ENCODE results near the gene FZD7. TPM values are rescaled to one million over a fixed set of nuclear protein-coding genes. Genes with fewer than 3 reads are reported as not detected.

FZD7 gene
- total and polyA plus RNA-seq, 11 donors: 1.7 to 42.0 (median 19.3) TPM

DNA sequence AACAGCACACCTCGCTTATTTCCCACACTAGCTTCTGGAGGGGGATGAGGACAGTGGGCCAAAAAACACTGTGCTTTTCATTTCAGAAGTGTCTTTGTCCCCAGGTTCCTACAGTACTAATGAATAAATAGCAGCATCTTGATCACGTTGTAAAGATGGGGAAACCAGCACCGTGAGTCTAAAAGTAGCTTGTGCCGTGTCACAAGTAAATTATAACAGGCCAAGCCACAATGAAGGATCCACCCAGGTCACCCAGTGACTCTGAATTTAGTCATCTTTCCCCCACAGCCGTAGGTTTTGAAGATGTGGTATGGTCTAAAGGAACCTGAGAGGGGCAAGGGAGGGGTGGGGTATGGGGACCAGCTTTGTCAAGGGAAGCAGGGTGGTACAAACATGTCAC is 8.8 kb downstream of the FZD7 start:
- Histone ChIP-seq H3K9me3 (no peaks in the 10 kb centered on the region), H3K27me3 (peaks cover 0 to 31% (median 0%) of the 10 kb centered on the region in 9 donors), H3K27ac (no peak overlapping the region), H3K4me3 (no peak overlapping the region), H3K4me1 (peaks cover 0 to 29% (median 11%) of the 10 kb centered on the region in 12 donors), H3K36me3 (no peaks in the 10 kb centered on the region)
- WGBS, 4 donors: 89 to 94% (median 93%) methylated on average over 5 of the region's 5 CpGs
- intact Hi-C loops (cut with DNase I): no loop called here
- no peak for DNase-seq
- TF ChIP-seq, protein P1, sequence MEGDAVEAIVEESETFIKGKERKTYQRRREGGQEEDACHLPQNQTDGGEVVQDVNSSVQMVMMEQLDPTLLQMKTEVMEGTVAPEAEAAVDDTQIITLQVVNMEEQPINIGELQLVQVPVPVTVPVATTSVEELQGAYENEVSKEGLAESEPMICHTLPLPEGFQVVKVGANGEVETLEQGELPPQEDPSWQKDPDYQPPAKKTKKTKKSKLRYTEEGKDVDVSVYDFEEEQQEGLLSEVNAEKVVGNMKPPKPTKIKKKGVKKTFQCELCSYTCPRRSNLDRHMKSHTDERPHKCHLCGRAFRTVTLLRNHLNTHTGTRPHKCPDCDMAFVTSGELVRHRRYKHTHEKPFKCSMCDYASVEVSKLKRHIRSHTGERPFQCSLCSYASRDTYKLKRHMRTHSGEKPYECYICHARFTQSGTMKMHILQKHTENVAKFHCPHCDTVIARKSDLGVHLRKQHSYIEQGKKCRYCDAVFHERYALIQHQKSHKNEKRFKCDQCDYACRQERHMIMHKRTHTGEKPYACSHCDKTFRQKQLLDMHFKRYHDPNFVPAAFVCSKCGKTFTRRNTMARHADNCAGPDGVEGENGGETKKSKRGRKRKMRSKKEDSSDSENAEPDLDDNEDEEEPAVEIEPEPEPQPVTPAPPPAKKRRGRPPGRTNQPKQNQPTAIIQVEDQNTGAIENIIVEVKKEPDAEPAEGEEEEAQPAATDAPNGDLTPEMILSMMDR (IDR thresholded peaks at IDR 0.05): no peak
- no peak for TF ChIP-seq POLR2A (IDR thresholded peaks at IDR 0.05)
- no peak for ATAC-seq

DNA sequence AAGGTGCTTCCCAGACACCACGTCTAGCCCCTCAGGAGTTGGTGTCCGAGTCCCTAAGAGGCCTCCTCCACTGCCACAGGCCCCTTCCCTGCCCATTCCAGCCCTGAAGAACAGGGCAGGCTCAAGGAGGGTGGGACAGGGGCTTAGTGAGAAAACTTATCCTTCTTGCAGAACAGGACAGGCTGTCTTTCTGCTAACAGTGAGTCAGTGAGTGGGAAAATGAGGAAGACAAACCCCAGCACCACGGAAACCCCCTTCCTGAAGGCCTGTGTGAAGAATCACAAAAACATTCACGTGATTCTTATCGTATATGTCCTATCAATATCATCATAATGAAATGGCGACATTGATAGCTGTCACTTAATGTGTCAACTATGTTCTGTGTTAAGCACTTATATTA is 9.8 kb downstream of the FZD7 start:
- intact Hi-C loops (cut with DNase I): no loop called here
- H3K4me3 ChIP-seq: no peak overlapping the region
- no peaks in the 10 kb centered on the region for H3K36me3 ChIP-seq
- ATAC-seq (no peak), DNase-seq (no peak)
- no peak for TF ChIP-seq POLR2A (IDR thresholded peaks at IDR 0.05)
- TF ChIP-seq, protein P1 (IDR thresholded peaks at IDR 0.05): no peak
- H3K27me3 ChIP-seq: peaks cover 0 to 25% (median 0%) of the 10 kb centered on the region in 9 donors
- H3K4me1 ChIP-seq: peaks cover 0 to 26% (median 10%) of the 10 kb centered on the region in 12 donors
- H3K9me3 ChIP-seq: no peaks in the 10 kb centered on the region
- no peak overlapping the region for H3K27ac ChIP-seq
- WGBS, 4 donors: 75 to 83% (median 81%) methylated on average over 6 of the region's 6 CpGs

DNA sequence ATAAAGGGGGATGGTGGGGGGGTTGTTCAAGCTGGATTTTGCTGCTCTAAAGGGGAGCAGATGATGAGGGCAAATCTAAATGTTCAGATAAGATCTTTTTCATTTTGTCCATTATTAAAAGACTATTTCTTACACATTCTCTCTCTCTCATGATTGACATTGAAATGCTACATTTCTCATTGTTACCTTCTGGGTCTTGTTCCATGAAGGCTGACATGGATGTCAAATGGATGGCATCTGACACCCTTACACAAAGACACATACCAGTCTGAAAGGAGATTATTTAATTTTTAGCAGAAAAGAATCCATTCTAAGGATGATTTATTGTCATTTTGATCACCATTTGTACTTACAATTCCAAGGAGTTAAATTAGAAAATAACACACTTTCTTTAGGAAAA is 11.1 kb downstream of the FZD7 start:
- ATAC-seq (no peak), DNase-seq (no peak)
- intact Hi-C loops (cut with DNase I): no loop called here
- no peaks in the 10 kb centered on the region for H3K9me3 ChIP-seq
- H3K4me3 ChIP-seq: no peak overlapping the region
- H3K4me1 ChIP-seq: peaks cover 0 to 15% (median under 1%) of the 10 kb centered on the region in 12 donors
- TF ChIP-seq, protein P1 (IDR thresholded peaks at IDR 0.05): no peak
- no peak for TF ChIP-seq POLR2A (IDR thresholded peaks at IDR 0.05)
- H3K27ac ChIP-seq: no peak overlapping the region
- H3K27me3 ChIP-seq: peaks cover 0 to 12% (median 0%) of the 10 kb centered on the region in 9 donors
- no peaks in the 10 kb centered on the region for H3K36me3 ChIP-seq

DNA sequence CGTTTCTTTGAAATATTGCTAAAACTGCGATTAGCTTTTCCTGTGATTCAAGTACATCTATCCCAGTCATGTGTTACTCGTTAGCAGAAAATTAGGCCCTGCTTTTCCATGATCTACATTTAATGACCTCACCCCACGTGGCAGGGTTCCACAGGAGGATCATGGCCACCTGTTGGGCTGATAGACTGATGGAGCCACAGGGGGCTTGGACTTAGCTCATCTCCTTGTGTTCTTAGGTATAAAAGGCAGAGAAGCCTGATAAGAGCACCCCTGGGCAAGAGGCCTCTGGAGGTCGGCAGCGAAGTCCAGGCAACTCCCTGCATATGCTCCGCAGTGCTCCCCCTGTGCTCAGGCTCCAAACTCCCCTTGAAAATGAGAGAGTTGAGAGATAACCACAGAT is 12.9 kb downstream of the FZD7 start:
- intact Hi-C loops (cut with DNase I): no loop called here

More for the DNA sequence above, 12.9 kb downstream of the FZD7 start:
- H3K9me3 ChIP-seq: no peaks in the 10 kb centered on the region
- H3K36me3 ChIP-seq: no peaks in the 10 kb centered on the region
- H3K4me1 ChIP-seq: peaks cover 0 to 7% (median 0%) of the 10 kb centered on the region in 12 donors
- ATAC-seq (no peak), DNase-seq (no peak)
- WGBS, 4 donors: 66 to 76% (median 68%) methylated on average over 7 of the region's 7 CpGs
- H3K27me3 ChIP-seq: peaks cover 0 to 4% (median 0%) of the 10 kb centered on the region in 9 donors
- TF ChIP-seq POLR2A (IDR thresholded peaks at IDR 0.05): no peak
- TF ChIP-seq, protein P1 (IDR thresholded peaks at IDR 0.05): no peak
- no peak overlapping the region for H3K27ac ChIP-seq
- no peak overlapping the region for H3K4me3 ChIP-seq
